Spinal cord (tissue), 10 donors: Measurements from ENCODE around the gene HPS5. TPM values are rescaled to one million over a fixed set of nuclear protein-coding genes. Genes with fewer than 3 reads are reported as not detected.

ENCODE experiments used
- DNase-seq, 6 donors: peaks; one replicate each; pipeline versions ENCODE4 v3.0.0 to v3.0.0-alpha.2; 2013 to 2015; ENCODE audit warnings: low spot score in 6 of 6, low read depth in 4 of 6
- H3K27ac ChIP-seq: one replicate; pipeline ENCODE4 v1.5.1; 2013; ENCODE audit warnings: low read depth, low read length, control low read depth
- H3K27me3 ChIP-seq: one replicate; pipeline ENCODE4 v1.6.1; 2013; ENCODE audit warnings: low read length; ENCODE audit not compliant: control insufficient read depth, insufficient read depth
- H3K36me3 ChIP-seq: one replicate; pipeline ENCODE4 v1.6.1; 2013; ENCODE audit warnings: low read length; ENCODE audit not compliant: control insufficient read depth, insufficient read depth
- H3K4me1 ChIP-seq: one replicate; pipeline ENCODE4 v1.6.1; 2013; ENCODE audit warnings: low read length; ENCODE audit not compliant: control insufficient read depth, insufficient read depth
- H3K4me3 ChIP-seq: one replicate; pipeline ENCODE4 v1.5.1; 2013; ENCODE audit warnings: low read depth, low read length, control low read depth
- H3K9me3 ChIP-seq: one replicate; pipeline ENCODE4 v1.6.1; 2013; ENCODE audit warnings: low read length; ENCODE audit not compliant: control insufficient read depth, insufficient read depth
- WGBS: methylation state at CpG from one replicate; pipeline ENCODE4 v1.1.5; 2013; ENCODE audit warnings: missing lambda C conversion rate; ENCODE audit not compliant: insufficient coverage; 5-methylcytosine and 5-hydroxymethylcytosine counted together
- polyA plus RNA-seq, 2 donors: library from polyadenylated mRNA; unstranded; fragments of 120-200 nt; gene quantifications; one replicate each; pipeline ENCODE4 v1.2.1, GENCODE V29; 2013; ENCODE audit not compliant: insufficient read length in 2 of 2
- total RNA-seq, 2 donors: library from RNA; depleted of rRNA in 1 of 2; stranded (reverse); fragments of 120-200 nt in 1 of 2; fragments of >200 nt in 1 of 2; gene quantifications; one replicate each; pipeline versions ENCODE4 v1.2.3 to v1.2.4, GENCODE V29; 2013 to 2014
- donor health status: healthy.

The HPS5 gene
- total and polyA plus RNA-seq, 4 donors = 14.5 to 80.3 (median 27.5) TPM

- peak overlapping the region; percentile 94 for H3K4me3 ChIP-seq
- H3K36me3 ChIP-seq = peaks cover 8% of the 10 kb centered on the region
- no peak for DNase-seq
- no peaks in the 10 kb centered on the region for H3K27me3 ChIP-seq
- H3K4me1 ChIP-seq = peaks cover 7% of the 10 kb centered on the region
- H3K27ac ChIP-seq = no peak overlapping the region
- 4% methylated on average over 11 of the region's 18 CpGs for WGBS
- H3K9me3 ChIP-seq = no peaks in the 10 kb centered on the region
These were observed 1.1 kb upstream of the HPS5 start for GRCh38 chr11:18322818-18323570.

- Histone ChIP-seq H3K9me3 (no peaks in the 10 kb centered on the region), H3K4me3 (peak overlapping the region; percentile 94), H3K4me1 (peaks cover 7% of the 10 kb centered on the region), H3K27me3 (no peaks in the 10 kb centered on the region), H3K27ac (peak overlapping the region; percentile 98), H3K36me3 (peaks cover 3% of the 10 kb centered on the region)
- 0% methylated on average over 2 of the region's 4 CpGs for WGBS
- DNase-seq = no peak
These were observed 367 bp downstream of the HPS5 start for GRCh38 chr11:18321578-18321968.

- Histone ChIP-seq H3K36me3 (peaks cover 6% of the 10 kb centered on the region), H3K9me3 (no peaks in the 10 kb centered on the region), H3K4me3 (no peak overlapping the region), H3K4me1 (peaks cover 7% of the 10 kb centered on the region), H3K27ac (no peak overlapping the region), H3K27me3 (no peaks in the 10 kb centered on the region)
- no peak for DNase-seq
These were observed 1.3 kb downstream of the HPS5 start for GRCh38 chr11:18320617-18321016.

- H3K27me3 ChIP-seq = no peaks in the 10 kb centered on the region
- H3K4me1 ChIP-seq = peaks cover 7% of the 10 kb centered on the region
- H3K9me3 ChIP-seq = no peaks in the 10 kb centered on the region
- no peak overlapping the region for H3K4me3 ChIP-seq
- WGBS = 94% methylated on average over 2 of the region's 3 CpGs
- peaks cover 6% of the 10 kb centered on the region for H3K36me3 ChIP-seq
- no peak overlapping the region for H3K27ac ChIP-seq
- DNase-seq = no peak
These were observed 2.0 kb downstream of the HPS5 start for GRCh38 chr11:18319914-18320313.

DNA sequence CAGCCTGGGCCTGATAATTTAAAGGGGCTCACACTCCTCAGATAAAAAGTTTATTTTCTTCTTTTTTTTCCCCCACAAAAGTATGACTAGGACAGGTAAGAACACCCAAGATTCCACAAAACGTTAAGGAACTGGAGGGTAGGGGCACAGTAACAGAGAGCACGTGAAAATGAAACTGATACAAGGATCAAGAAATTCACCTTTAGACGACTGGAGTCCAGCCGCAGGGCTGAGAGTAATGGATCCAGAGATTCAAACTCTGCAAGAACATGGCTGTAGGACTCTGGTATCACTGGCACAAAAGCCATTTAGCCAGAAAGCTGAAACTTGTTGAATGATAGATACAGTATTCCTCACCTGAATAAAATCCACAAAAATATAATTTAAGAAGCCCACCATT is 4.4 kb downstream of the HPS5 start:
- peaks cover 10% of the 10 kb centered on the region for H3K36me3 ChIP-seq
- WGBS = 100% methylated on average over 3 of the region's 4 CpGs

GRCh38 chr11:18315893-18316292 is 6.0 kb downstream of the HPS5 start:
- H3K9me3 ChIP-seq = no peaks in the 10 kb centered on the region
- no peak overlapping the region for H3K4me3 ChIP-seq
- no peaks in the 10 kb centered on the region for H3K27me3 ChIP-seq
- DNase-seq = no peak
- H3K36me3 ChIP-seq = peaks cover 10% of the 10 kb centered on the region
- no peak overlapping the region for H3K27ac ChIP-seq
- H3K4me1 ChIP-seq = no peaks in the 10 kb centered on the region
- WGBS = no CpG with 5 or more reads among the region's 2 CpGs

More for the DNA sequence above, 4.4 kb downstream of the HPS5 start:
- H3K9me3 ChIP-seq = no peaks in the 10 kb centered on the region
- H3K4me3 ChIP-seq = no peak overlapping the region
- H3K4me1 ChIP-seq = no peaks in the 10 kb centered on the region
- H3K27me3 ChIP-seq = no peaks in the 10 kb centered on the region
- no peak overlapping the region for H3K27ac ChIP-seq
- no peak for DNase-seq

DNA sequence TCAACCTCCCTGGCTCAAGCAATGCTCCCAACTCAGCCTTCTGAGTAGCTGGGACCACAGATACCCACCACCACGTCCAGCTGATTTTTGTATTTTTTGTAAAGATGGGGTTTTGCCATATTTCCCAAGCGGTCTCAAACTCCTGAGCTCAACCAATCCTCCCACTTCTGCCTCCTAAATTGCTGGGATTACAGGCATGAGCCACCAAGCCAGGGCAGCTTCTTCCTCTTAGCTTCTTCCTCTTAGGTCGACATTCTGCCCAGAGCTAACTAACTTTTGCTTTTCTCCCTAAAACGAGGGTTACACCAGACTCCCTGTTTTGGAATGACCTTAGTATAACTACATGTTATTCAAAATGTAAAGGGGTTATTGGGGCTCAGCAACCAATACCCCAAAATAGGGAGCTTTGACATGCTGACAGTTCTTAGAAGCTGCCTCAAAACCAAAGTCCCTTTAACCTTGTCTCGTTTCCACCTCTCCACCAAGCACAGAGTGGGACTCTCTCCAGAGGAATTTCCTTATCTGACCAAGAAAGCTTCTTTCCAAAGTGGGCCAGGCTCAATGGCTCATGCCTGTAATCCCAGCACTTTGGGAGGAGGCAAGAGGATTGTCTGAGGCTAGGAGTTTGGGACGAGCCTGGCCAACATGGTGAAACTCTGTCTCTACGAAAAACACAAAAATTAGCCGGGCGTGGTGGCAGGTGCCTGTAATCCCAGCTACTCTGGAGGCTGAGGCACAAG is 7.0 kb downstream of the HPS5 start:
- H3K36me3 ChIP-seq = peaks cover 12% of the 10 kb centered on the region
- H3K27me3 ChIP-seq = no peaks in the 10 kb centered on the region
- H3K9me3 ChIP-seq = no peaks in the 10 kb centered on the region
- H3K4me3 ChIP-seq = no peak overlapping the region
- no peaks in the 10 kb centered on the region for H3K4me1 ChIP-seq
- WGBS = 93% methylated on average over 2 of the region's 9 CpGs
- H3K27ac ChIP-seq = no peak overlapping the region
- no peak for DNase-seq

DNA sequence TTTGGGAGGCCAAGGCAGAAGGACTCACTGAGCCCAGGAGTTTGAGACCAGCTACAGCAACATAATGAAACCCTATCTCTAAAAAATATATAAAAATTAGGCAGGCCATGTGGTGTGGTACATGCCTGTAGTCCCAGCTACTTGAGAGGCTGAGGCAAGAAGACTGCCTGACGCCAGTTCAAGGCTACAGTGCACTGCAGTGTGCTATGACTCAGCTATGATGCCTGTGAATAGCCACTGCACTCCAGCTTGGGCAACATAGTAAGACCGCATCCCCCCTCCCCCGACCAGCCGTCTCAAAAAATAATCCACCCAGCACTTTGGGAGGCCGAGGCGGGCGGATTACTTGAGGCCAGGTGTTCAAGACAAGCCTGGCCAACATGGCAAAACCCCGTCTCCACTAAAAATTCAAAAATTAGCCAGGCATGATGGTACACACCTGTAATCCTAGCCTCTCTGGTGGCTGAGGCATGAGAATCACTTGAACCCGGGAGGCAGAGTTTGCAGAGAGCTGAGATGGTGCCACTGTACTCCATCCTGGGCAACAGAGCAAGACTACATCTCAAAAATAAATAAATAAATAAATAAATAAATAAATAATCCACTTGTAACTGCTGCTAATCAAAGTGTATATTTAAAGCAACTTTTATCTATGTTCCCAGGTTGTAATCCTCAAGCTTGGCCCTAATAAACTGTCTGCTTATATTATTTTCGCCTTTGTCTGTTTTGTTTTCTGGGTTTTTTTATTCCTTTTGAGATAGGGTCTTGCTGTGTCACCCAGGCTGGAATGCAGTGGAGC is 7.8 kb downstream of the HPS5 start:
- Histone ChIP-seq H3K27ac (no peak overlapping the region), H3K27me3 (no peaks in the 10 kb centered on the region), H3K4me3 (no peak overlapping the region), H3K36me3 (peaks cover 18% of the 10 kb centered on the region), H3K9me3 (no peaks in the 10 kb centered on the region), H3K4me1 (no peaks in the 10 kb centered on the region)
- WGBS = 75% methylated on average over 7 of the region's 10 CpGs
- no peak for DNase-seq

DNA sequence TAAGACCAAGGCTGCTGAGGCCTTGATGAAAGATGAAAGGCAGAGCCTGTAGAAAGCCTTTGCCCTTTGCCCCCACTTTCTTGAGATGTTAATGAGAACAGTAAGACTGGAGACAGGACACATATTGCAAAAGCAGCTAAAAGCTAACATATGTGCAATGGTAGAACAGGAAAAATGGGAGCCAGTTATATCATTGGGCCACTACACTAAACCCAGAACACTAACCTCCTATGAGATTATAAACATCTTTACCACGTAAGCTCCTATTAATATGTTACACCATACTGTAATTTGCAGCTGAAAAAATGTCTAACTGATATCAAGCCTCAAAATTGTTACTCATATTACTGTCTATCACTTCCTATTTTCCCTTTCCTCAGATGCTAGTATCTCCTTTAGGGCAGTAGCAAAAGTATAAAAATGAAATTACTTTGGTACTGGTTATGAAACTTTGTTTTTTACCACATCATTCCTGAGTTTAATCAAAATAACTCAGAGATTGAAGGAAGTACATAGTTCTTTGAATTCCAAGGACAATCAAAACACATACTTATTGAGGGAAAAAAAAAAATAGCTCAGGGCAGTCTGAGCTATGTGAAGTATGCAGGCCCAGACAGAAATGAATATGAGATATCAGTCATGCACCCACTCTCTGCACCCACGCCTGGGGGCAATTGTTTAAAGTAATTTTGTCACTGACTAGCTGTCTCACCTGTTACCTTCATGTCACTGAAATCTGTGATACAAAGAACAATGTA is 9.1 kb downstream of the HPS5 start:
- peak overlapping the region; percentile 61 for H3K27ac ChIP-seq
- WGBS = no CpG with 5 or more reads among the region's 2 CpGs
- no peak for DNase-seq
- H3K27me3 ChIP-seq = no peaks in the 10 kb centered on the region
- no peaks in the 10 kb centered on the region for H3K4me1 ChIP-seq
- no peaks in the 10 kb centered on the region for H3K9me3 ChIP-seq
- no peak overlapping the region for H3K4me3 ChIP-seq
- peaks cover 24% of the 10 kb centered on the region for H3K36me3 ChIP-seq
